Gastrocnemius medialis (tissue), 4 donors: ENCODE measurements around the gene C20orf202. TPM values are rescaled to one million over a fixed set of nuclear protein-coding genes. Genes with fewer than 3 reads are reported as not detected.

Experiments used
- ATAC-seq, 2 donors: fragments of 150-250 bp; one replicate each; pipeline ENCODE4 v1.9.1; 2016
- DNase-seq, 2 donors: peaks; one replicate each; pipeline ENCODE4 v3.0.0-alpha.2; 2019
- H3K27ac ChIP-seq, 4 donors: fragments of 200-600 bp; sonication (generic); 1 replicate in 1 of 4; 2 replicates in 3 of 4; pipeline ENCODE4 v1.5.1; 2016 to 2018; ENCODE audit warnings: mild to moderate bottlenecking in 2 of 4, moderate library complexity in 1 of 4
- H3K27me3 ChIP-seq, 3 donors: fragments of 200-600 bp; sonication (generic) in 2 of 3; 1 replicate in 1 of 3; 2 replicates in 2 of 3; pipeline versions ENCODE4 v1.5.1 to v1.6.0; 2016 to 2019; ENCODE audit warnings: mild to moderate bottlenecking in 1 of 3, moderate library complexity in 1 of 3
- H3K36me3 ChIP-seq, 2 donors: fragments of 200-600 bp; sonication (generic) in 1 of 2; one replicate each; pipeline ENCODE4 v1.5.1; 2017 to 2018
- H3K4me1 ChIP-seq, 2 donors: fragments of 200-600 bp; sonication (generic) in 1 of 2; one replicate each; pipeline ENCODE4 v1.5.1; 2016 to 2017; ENCODE audit warnings: mild to moderate bottlenecking in 2 of 2
- H3K4me3 ChIP-seq, 4 donors: fragments of 200-600 bp; sonication (generic) in 3 of 4; 1 replicate in 1 of 4; 2 replicates in 3 of 4; pipeline ENCODE4 v1.5.1; 2016 to 2019; ENCODE audit warnings: mild to moderate bottlenecking in 2 of 4
- H3K9me3 ChIP-seq, 3 donors: fragments of 200-600 bp; sonication (generic) in 2 of 3; 1 replicate in 1 of 3; 2 replicates in 2 of 3; pipeline ENCODE4 v1.5.1; 2016 to 2019
- CTCF ChIP-seq, 5 experiments: fragments of 450-650 bp in 3 of 5; fragments of 200-600 bp in 2 of 5; sonication (generic) in 2 of 5; IDR thresholded peaks in 4 of 5; conservative IDR thresholded peaks in 1 of 5; 1 replicate in 4 of 5; 2 replicates in 1 of 5; pipeline ENCODE4 v1.5.1; 2016 to 2019; ENCODE audit warnings: antibody characterized with exemption in 5 of 5, mild to moderate bottlenecking in 3 of 5, moderate library complexity in 3 of 5
- POLR2A ChIP-seq, 2 donors: fragments of 450-650 bp; IDR thresholded peaks; one replicate each; pipeline ENCODE4 v1.6.1; 2017; ENCODE audit warnings: antibody characterized with exemption in 2 of 2, mild to moderate bottlenecking in 2 of 2, moderate library complexity in 2 of 2
- in situ Hi-C, 4 donors: fragments of 200-750 bp; cut with MboI; loops; one replicate each; pipeline versions ENCODE4 v1.15.0 to v1.8.0; 2017; ENCODE audit warnings: low sequenced_read_pairs in 4 of 4
- intact Hi-C: fragments of 100-400 bp; cut with DNase I; formaldehyde crosslinking; loops from one replicate; pipeline ENCODE4 v1.15.1; 2023; ENCODE audit warnings: low total_unique reads
- total RNA-seq, 4 donors: library from RNA; depleted of rRNA; stranded (reverse); fragments of >200 nt; gene quantifications; one replicate each; pipeline versions ENCODE4 v1.1.0 to v1.2.3, GENCODE V29; 2016

The C20orf202 gene
- total RNA-seq, 4 donors from 2014 or later: 0.24 TPM; not detected in 3

GRCh38 chr20:1199964-1200363, 3.3 kb upstream of the C20orf202 start:
- intact Hi-C loops: no loop called here

DNA sequence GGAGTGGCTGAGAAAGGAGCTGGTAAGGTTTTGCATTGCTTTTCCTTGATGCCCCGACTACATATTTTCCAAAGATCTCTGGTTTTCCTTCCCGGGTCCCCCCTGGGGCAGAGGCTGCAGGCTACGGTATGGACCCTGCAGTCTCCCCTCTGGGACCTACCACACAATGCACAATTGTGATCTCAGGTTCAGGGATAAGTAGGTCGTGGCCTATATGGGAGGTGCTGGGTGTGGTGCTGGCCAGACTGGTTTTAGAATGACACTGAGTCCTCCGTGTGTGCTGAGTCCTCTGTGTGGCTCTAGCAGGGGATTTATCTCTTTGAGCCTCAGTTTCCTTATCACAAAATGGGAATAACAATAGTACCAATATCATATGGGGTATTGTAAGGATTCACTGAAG, 376 bp downstream of the C20orf202 start:
- intact Hi-C loops: no loop called here
- Histone ChIP-seq H3K27me3 (no peaks in the 10 kb centered on the region), H3K9me3 (no peaks in the 10 kb centered on the region), H3K4me3 (no peak overlapping the region), H3K4me1 (no peaks in the 10 kb centered on the region), H3K27ac (peak overlapping the region in 3 of 4 donors; percentile 13 to 45 (median 34)), H3K36me3 (no peaks in the 10 kb centered on the region)
- no peak for TF ChIP-seq POLR2A (IDR thresholded peaks at IDR 0.05)
- no peak for TF ChIP-seq CTCF (IDR thresholded peaks at IDR 0.05 in 4 of 5, conservative IDR thresholded peaks at IDR 0.05 in 1 of 5)
- in situ Hi-C loops: loop anchor here (10.0 to 25.0 kb wide), 3 partner anchors 241 to 391 kb away; no protein-coding TSS in a partner anchor
- DNase-seq (no peak), ATAC-seq (no peak)

More at GRCh38 chr20:1199964-1200363, 3.3 kb upstream of the C20orf202 start:
- in situ Hi-C loops: loop anchor here (10.0 to 25.0 kb wide), 3 partner anchors 238 to 388 kb away; no protein-coding TSS in a partner anchor
- Histone ChIP-seq H3K36me3 (no peaks in the 10 kb centered on the region), H3K9me3 (no peaks in the 10 kb centered on the region), H3K4me3 (no peak overlapping the region), H3K27me3 (no peaks in the 10 kb centered on the region), H3K4me1 (no peaks in the 10 kb centered on the region), H3K27ac (peak overlapping the region in 2 of 4 donors; percentile 46 to 51)
- no peak for TF ChIP-seq POLR2A (IDR thresholded peaks at IDR 0.05)
- no peak for TF ChIP-seq CTCF (IDR thresholded peaks at IDR 0.05 in 4 of 5, conservative IDR thresholded peaks at IDR 0.05 in 1 of 5)
- DNase-seq: no peak
- ATAC-seq: no peak

DNA sequence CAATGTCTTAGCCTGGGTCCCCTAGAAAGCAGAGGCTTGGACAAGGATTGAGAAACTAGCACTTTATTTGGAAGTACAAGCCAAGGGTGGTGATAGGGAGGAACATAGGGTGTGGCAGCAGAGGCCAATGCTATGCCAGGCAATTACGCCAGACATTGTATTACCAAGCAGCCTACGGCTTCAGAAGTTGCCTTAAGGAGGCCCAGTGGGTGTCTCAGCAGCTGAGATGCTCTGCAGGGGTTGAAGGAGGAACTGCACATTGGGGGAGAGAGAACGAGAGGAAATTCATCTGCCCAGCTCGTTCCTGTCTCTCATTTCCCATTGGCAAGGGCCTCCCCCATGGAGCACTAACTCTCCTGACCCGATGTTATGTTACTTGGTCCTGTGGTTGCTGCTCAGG, 859 bp downstream of the C20orf202 start:
- Histone ChIP-seq H3K27me3 (no peaks in the 10 kb centered on the region), H3K4me3 (no peak overlapping the region), H3K27ac (peak overlapping the region in 3 of 4 donors; percentile 13 to 45 (median 13)), H3K36me3 (no peaks in the 10 kb centered on the region), H3K9me3 (no peaks in the 10 kb centered on the region), H3K4me1 (no peaks in the 10 kb centered on the region)
- ATAC-seq (no peak), DNase-seq (no peak)
- intact Hi-C loops: no loop called here
- in situ Hi-C loops: loop anchor here (10.0 to 25.0 kb wide), 3 partner anchors 242 to 392 kb away; no protein-coding TSS in a partner anchor
- no peak for TF ChIP-seq CTCF (IDR thresholded peaks at IDR 0.05 in 4 of 5, conservative IDR thresholded peaks at IDR 0.05 in 1 of 5)
- no peak for TF ChIP-seq POLR2A (IDR thresholded peaks at IDR 0.05)

- no peak for TF ChIP-seq CTCF (IDR thresholded peaks at IDR 0.05 in 4 of 5, conservative IDR thresholded peaks at IDR 0.05 in 1 of 5)
- ATAC-seq: peak in 1 of 2 donors; percentile 56
- Histone ChIP-seq H3K36me3 (no peaks in the 10 kb centered on the region), H3K4me1 (no peaks in the 10 kb centered on the region), H3K4me3 (no peak overlapping the region), H3K27me3 (no peaks in the 10 kb centered on the region), H3K27ac (peak overlapping the region in 3 of 4 donors; percentile 30 to 46 (median 34)), H3K9me3 (no peaks in the 10 kb centered on the region)
- in situ Hi-C loops: loop anchor here (10.0 to 25.0 kb wide), 3 partner anchors 242 to 392 kb away; no protein-coding TSS in a partner anchor
- intact Hi-C loops: no loop called here
- DNase-seq: no peak
Observed at GRCh38 chr20:1204576-1204975, 1.3 kb downstream of the C20orf202 start.

- in situ Hi-C loops: loop anchor here (10.0 to 25.0 kb wide), 3 partner anchors 244 to 394 kb away; no protein-coding TSS in a partner anchor
- ATAC-seq: no peak
- peak overlapping the region in 1 of 4 donors; percentile 1 for H3K27ac ChIP-seq
Observed at GRCh38 chr20:1205802-1206201, 2.5 kb downstream of the C20orf202 start.

More at GRCh38 chr20:1205802-1206201, 2.5 kb downstream of the C20orf202 start:
- intact Hi-C loops: no loop called here
- Histone ChIP-seq H3K9me3 (no peaks in the 10 kb centered on the region), H3K4me1 (no peaks in the 10 kb centered on the region), H3K27me3 (no peaks in the 10 kb centered on the region), H3K4me3 (no peak overlapping the region), H3K36me3 (no peaks in the 10 kb centered on the region)
- TF ChIP-seq CTCF (IDR thresholded peaks at IDR 0.05 in 4 of 5, conservative IDR thresholded peaks at IDR 0.05 in 1 of 5): no peak
- TF ChIP-seq POLR2A (IDR thresholded peaks at IDR 0.05): no peak
- DNase-seq: no peak
